SU-DHL-6 (cell line): ENCODE measurements around the gene RAMACL.

Experiments
- EZH2phosphoT487 ChIP-seq: fragments of 200-600 bp; sonication (generic), shearing (Covaris generic); conservative IDR thresholded peaks from 2 replicates; pipeline ENCODE4 v1.6.1; 2018; ENCODE audit warnings: mild to moderate bottlenecking, antibody characterized with exemption, low read length, moderate library complexity, mixed read lengths
- TF ChIP-seq, protein P1 (sequence below): fragments of 200-600 bp; sonication (generic); IDR thresholded peaks from one replicate; pipeline ENCODE4 v1.5.1; 2017; ENCODE audit warnings: antibody characterized with exemption, mild to moderate bottlenecking, low read length, moderate library complexity; ENCODE audit not compliant: insufficient read depth, poor library complexity, severe bottlenecking

DNA sequence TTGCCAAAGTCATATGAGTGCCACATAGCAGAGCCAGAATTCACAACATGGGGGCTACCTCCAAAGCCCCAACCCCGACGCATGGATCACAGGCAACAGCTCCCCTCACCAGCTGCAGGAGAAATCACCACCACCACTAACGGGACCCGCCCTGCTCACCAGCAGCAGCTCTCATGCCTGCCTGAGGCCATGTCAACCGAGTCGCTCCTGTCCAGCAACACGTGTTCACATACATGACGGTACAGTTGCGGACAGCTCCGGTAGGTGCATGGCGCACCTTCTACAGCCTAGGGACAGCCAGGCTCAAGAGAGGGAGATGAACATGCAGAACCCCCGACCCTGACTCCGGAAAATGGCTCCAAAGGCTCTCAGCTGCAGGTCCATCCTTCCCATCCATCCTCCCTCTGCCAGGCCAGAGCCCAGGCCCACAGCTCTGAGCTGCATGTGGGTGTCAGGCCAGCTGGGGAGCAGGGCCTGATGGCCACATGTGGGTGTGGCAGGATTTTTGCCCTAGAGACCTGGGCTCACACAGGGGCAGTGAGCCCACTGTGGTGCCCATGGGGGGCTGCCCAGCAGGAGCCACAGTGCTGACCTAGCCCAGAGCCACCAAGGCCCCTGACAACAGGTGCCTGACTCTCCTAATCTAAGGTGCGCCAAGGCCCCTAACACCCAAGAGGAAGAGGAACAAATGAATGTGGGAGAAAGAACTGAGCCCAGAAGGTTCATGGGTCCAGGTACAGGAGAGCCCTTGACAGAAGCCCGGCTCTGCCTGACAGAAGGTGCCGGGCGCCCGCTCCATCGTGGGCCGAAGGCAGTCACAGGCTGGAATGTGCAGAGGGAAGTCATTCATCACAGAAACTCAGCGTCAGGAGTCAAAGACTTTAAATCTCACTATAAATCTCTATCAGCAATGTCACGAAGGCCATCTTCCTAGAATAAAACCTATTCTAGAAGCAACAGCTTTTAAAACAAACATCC is 30.1 kb upstream of the RAMACL start:
- TF ChIP-seq, protein P1, sequence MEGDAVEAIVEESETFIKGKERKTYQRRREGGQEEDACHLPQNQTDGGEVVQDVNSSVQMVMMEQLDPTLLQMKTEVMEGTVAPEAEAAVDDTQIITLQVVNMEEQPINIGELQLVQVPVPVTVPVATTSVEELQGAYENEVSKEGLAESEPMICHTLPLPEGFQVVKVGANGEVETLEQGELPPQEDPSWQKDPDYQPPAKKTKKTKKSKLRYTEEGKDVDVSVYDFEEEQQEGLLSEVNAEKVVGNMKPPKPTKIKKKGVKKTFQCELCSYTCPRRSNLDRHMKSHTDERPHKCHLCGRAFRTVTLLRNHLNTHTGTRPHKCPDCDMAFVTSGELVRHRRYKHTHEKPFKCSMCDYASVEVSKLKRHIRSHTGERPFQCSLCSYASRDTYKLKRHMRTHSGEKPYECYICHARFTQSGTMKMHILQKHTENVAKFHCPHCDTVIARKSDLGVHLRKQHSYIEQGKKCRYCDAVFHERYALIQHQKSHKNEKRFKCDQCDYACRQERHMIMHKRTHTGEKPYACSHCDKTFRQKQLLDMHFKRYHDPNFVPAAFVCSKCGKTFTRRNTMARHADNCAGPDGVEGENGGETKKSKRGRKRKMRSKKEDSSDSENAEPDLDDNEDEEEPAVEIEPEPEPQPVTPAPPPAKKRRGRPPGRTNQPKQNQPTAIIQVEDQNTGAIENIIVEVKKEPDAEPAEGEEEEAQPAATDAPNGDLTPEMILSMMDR: no peak
- TF ChIP-seq EZH2phosphoT487: no peak
